Activated CD8-positive, alpha-beta T cell treated with anti-CD3 and anti-CD28 coated beads, Interleukin-2, amount 10 ng/mL, durations not matched to agents 7 days and 5 days (primary cell): ENCODE data around the gene TMEM132A. TPM values are rescaled to one million over a fixed set of nuclear protein-coding genes. Genes with fewer than 3 reads are reported as not detected.
"Not testable (repeated sequence)": the region's sequence is repeated elsewhere in the genome, so short reads cannot be mapped to it uniquely, and the experiment has no call there.

Source experiments
- ATAC-seq: fragments of 150-1000 bp; cut with Tn5 transposase; one replicate; pipeline ENCODE4 v1.10.0; 2021; ENCODE audit warnings: moderate library complexity
- CTCF ChIA-PET: fragments of 350-600 bp; sonication (Branson Sonifier 250); formaldehyde crosslinking; loops from one replicate; lab custom pipeline; 2021; ENCODE audit warnings: antibody characterized with exemption; lab: Charles Lee
- POLR2A ChIA-PET: fragments of 350-600 bp; sonication (Branson Sonifier 250); formaldehyde crosslinking; loops from one replicate; lab custom pipeline; 2021; ENCODE audit warnings: antibody characterized with exemption; lab: Charles Lee
- DNase-seq: peaks from one replicate; pipeline ENCODE4 v3.0.0-alpha.2; 2020
- H3K27ac Mint-ChIP-seq: one replicate; pipeline ENCODE4 v1.8.0; 2021; ENCODE audit warnings: mild to moderate bottlenecking, mixed read lengths
- H3K27me3 Mint-ChIP-seq: one replicate; pipeline ENCODE4 v1.8.0; 2021; ENCODE audit warnings: low read depth, mixed read lengths
- H3K36me3 Mint-ChIP-seq: one replicate; pipeline ENCODE4 v1.8.0; 2021; ENCODE audit warnings: low read depth, mixed read lengths
- H3K4me1 Mint-ChIP-seq: one replicate; pipeline ENCODE4 v1.8.0; 2021; ENCODE audit warnings: low read depth, mixed read lengths
- H3K4me3 Mint-ChIP-seq: one replicate; pipeline ENCODE4 v1.8.0; 2021; ENCODE audit warnings: mild to moderate bottlenecking, mixed read lengths
- H3K9me3 Mint-ChIP-seq: one replicate; pipeline ENCODE4 v1.8.0; 2022; ENCODE audit warnings: mixed read lengths; ENCODE audit not compliant: insufficient read depth
- total RNA-seq, 2 experiments: library from RNA; stranded (reverse); gene quantifications; one replicate each; pipeline ENCODE4 v1.2.3, GENCODE V29; 2021

TMEM132A gene
- total RNA-seq, 2 experiments from 2014 or later = 0.37 to 0.47 TPM

DNA sequence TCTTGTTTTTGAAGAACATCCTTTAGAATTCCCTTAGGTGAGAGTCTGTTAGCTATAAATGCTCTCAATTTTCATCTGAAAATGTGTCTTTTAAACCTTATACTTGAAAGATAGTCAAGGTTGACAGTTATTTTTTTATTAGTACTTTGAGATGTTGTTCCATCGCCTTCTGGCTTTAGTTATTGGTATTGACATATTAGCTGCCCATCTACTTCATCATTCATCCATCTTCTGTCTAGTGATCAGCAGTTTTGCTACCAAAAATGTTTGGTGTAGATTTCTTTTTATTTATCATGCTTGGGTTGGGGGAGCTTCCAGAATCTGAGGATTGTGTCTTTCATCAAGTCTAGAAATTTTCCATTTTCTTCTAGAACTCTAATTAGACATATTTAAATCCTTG lies 44.0 kb downstream of the TMEM132A start:
- ATAC-seq (no peak), DNase-seq (no peak)
- ChIA-PET POLR2A (interaction anchor here (0.5 kb wide), 1 partner anchor 97 kb away, joined by 3 read pairs; no protein-coding TSS in a partner anchor), CTCF (interaction anchor here (1.1 to 3.1 kb wide), 9 partner anchors 10 to 220 kb away, joined by 3 to 22 read pairs (median 5); no protein-coding TSS in a partner anchor)
- H3K4me1 Mint-ChIP-seq = peaks cover 20% of the 10 kb centered on the region
- H3K4me3 Mint-ChIP-seq = no peak overlapping the region
- peaks cover 6% of the 10 kb centered on the region for H3K9me3 Mint-ChIP-seq
- H3K27ac Mint-ChIP-seq = no peak overlapping the region
- peaks cover 15% of the 10 kb centered on the region for H3K36me3 Mint-ChIP-seq
- H3K27me3 Mint-ChIP-seq = peaks cover 9% of the 10 kb centered on the region

- peaks cover 9% of the 10 kb centered on the region for H3K27me3 Mint-ChIP-seq
- DNase-seq = peak; percentile 87
- H3K27ac Mint-ChIP-seq = peak overlapping the region; percentile 47
- peaks cover 6% of the 10 kb centered on the region for H3K9me3 Mint-ChIP-seq
- H3K36me3 Mint-ChIP-seq = peaks cover 33% of the 10 kb centered on the region
- peaks cover 29% of the 10 kb centered on the region for H3K4me1 Mint-ChIP-seq
- ChIA-PET POLR2A (interaction anchor here (0.5 to 2.8 kb wide), 6 partner anchors 8 to 169 kb away, joined by 3 to 9 read pairs (median 3); no protein-coding TSS in a partner anchor), CTCF (interaction anchor here (0.6 to 3.4 kb wide), 34 partner anchors 8 to 366 kb away, joined by 3 to 25 read pairs (median 4); partner anchors contain the start of genes CD5 and TMEM109)
- peak; percentile 54 for ATAC-seq
- peak overlapping the region; percentile 3 for H3K4me3 Mint-ChIP-seq
Observed at GRCh38 chr11:60970369-60970774, 46.1 kb downstream of the TMEM132A start.

GRCh38 chr11:60970890-60971289 lies 46.6 kb downstream of the TMEM132A start:
- ATAC-seq (no peak), DNase-seq (no peak)
- peaks cover 6% of the 10 kb centered on the region for H3K9me3 Mint-ChIP-seq
- POLR2A ChIA-PET = interaction anchor here (0.5 to 2.8 kb wide), 12 partner anchors 11 to 169 kb away, joined by 3 to 9 read pairs (median 3); no protein-coding TSS in a partner anchor
- peaks cover 5% of the 10 kb centered on the region for H3K27me3 Mint-ChIP-seq
- peaks cover 35% of the 10 kb centered on the region for H3K36me3 Mint-ChIP-seq
- peak overlapping the region; percentile 85 for H3K4me3 Mint-ChIP-seq
- peak overlapping the region; percentile 93 for H3K27ac Mint-ChIP-seq
- peaks cover 32% of the 10 kb centered on the region for H3K4me1 Mint-ChIP-seq
- CTCF ChIA-PET = interaction anchor here (0.8 to 3.4 kb wide), 24 partner anchors 8 to 365 kb away, joined by 3 to 25 read pairs (median 5); no protein-coding TSS in a partner anchor

GRCh38 chr11:60971520-60971919 lies 47.3 kb downstream of the TMEM132A start, which contains the start of gene CD6:
TSS of gene CD6 (plus strand) at chr11:60971680. CDS start at chr11:60971866, 186 bp downstream.
- Mint-ChIP-seq H3K9me3 (peaks cover 6% of the 10 kb centered on the region), H3K27me3 (peaks cover 5% of the 10 kb centered on the region), H3K27ac (peak within 1 kb of the TSS; percentile 93), H3K4me1 (peaks cover 38% of the 10 kb centered on the region), H3K4me3 (peak within 1 kb of the TSS; percentile 85), H3K36me3 (peaks cover 40% of the 10 kb centered on the region)
- ChIA-PET CTCF (interaction anchor here (0.8 to 3.4 kb wide), 15 partner anchors 9 to 365 kb away, joined by 3 to 25 read pairs (median 5); no protein-coding TSS in a partner anchor), POLR2A (interaction anchor here (0.6 to 2.8 kb wide), 11 partner anchors 10 to 159 kb away, joined by 3 to 9 read pairs (median 3); no protein-coding TSS in a partner anchor)
- DNase-seq = peak; percentile 85
- peak; percentile 75 for ATAC-seq

GRCh38 chr11:60972182-60973030 lies 48.1 kb downstream of the TMEM132A start:
- peak; percentile 56 for DNase-seq
- CTCF ChIA-PET = interaction anchor here (0.7 to 3.4 kb wide), 7 partner anchors 51 to 215 kb away, joined by 3 to 25 read pairs (median 6); partner anchors contain the start of gene CD5
- H3K27ac Mint-ChIP-seq = peak overlapping the region; percentile 93
- ATAC-seq = peak; percentile 40
- H3K4me1 Mint-ChIP-seq = peaks cover 46% of the 10 kb centered on the region
- H3K4me3 Mint-ChIP-seq = peak overlapping the region; percentile 85
- POLR2A ChIA-PET = interaction anchor here (0.7 to 2.8 kb wide), 4 partner anchors 21 to 148 kb away, joined by 3 to 9 read pairs (median 6); no protein-coding TSS in a partner anchor
- peaks cover 49% of the 10 kb centered on the region for H3K36me3 Mint-ChIP-seq
- peaks cover 6% of the 10 kb centered on the region for H3K9me3 Mint-ChIP-seq
- peaks cover 5% of the 10 kb centered on the region for H3K27me3 Mint-ChIP-seq

DNA sequence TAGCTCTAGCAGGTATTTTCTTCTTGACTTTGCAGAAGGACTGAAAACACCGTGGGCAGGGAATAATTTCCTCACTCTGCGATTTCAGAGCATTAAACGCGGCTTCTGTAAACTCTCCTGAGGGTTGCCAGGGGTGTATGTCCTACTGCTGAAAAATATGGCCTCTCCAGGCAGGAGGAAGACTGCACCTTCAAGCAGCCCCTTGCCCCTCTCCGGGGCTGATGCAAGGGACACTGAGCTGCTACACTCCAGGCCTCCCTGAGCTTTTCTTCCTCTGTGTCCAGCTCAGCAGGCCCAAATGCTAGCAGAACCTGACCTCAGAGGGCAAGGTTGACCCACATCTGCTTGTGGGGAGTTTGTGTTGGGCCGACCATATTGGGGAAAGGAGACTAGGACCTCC lies 49.4 kb downstream of the TMEM132A start:
- ATAC-seq = no peak
- Mint-ChIP-seq H3K4me1 (peaks cover 59% of the 10 kb centered on the region), H3K27me3 (no peaks in the 10 kb centered on the region), H3K9me3 (no peaks in the 10 kb centered on the region), H3K27ac (peak overlapping the region; percentile 93), H3K36me3 (peaks cover 57% of the 10 kb centered on the region), H3K4me3 (peak overlapping the region; percentile 85)
- no peak for DNase-seq
- POLR2A ChIA-PET = interaction anchor here (0.7 to 1.8 kb wide), 3 partner anchors 19 to 87 kb away, joined by 3 to 6 read pairs (median 3); no protein-coding TSS in a partner anchor
- CTCF ChIA-PET = interaction anchor here (1.0 to 1.1 kb wide), 2 partner anchors 49 to 58 kb away, joined by 3 read pairs; no protein-coding TSS in a partner anchor

- H3K27ac Mint-ChIP-seq = peak overlapping the region; percentile 93
- peaks cover 65% of the 10 kb centered on the region for H3K4me1 Mint-ChIP-seq
- peak overlapping the region; percentile 85 for H3K4me3 Mint-ChIP-seq
- ChIA-PET POLR2A (interaction anchor here (0.7 to 1.8 kb wide), 4 partner anchors 18 to 86 kb away, joined by 3 to 6 read pairs (median 4); no protein-coding TSS in a partner anchor), CTCF (interaction anchor here (1.0 to 1.1 kb wide), 2 partner anchors 49 to 59 kb away, joined by 3 read pairs; no protein-coding TSS in a partner anchor)
- not testable (repeated sequence) for DNase-seq, H3K27me3 Mint-ChIP-seq, ATAC-seq, H3K9me3 Mint-ChIP-seq
- H3K36me3 Mint-ChIP-seq = peaks cover 61% of the 10 kb centered on the region
Observed at GRCh38 chr11:60974316-60974715, 50.1 kb downstream of the TMEM132A start.

GRCh38 chr11:60974726-60975125 lies 50.5 kb downstream of the TMEM132A start:
- Mint-ChIP-seq H3K27ac (peak overlapping the region; percentile 93), H3K4me3 (peak overlapping the region; percentile 85), H3K27me3 (no peaks in the 10 kb centered on the region), H3K9me3 (no peaks in the 10 kb centered on the region), H3K4me1 (peaks cover 66% of the 10 kb centered on the region), H3K36me3 (peaks cover 62% of the 10 kb centered on the region)
- ChIA-PET POLR2A (interaction anchor here (0.7 to 1.8 kb wide), 4 partner anchors 18 to 137 kb away, joined by 3 to 6 read pairs (median 4); no protein-coding TSS in a partner anchor), CTCF (interaction anchor here (1.0 to 1.1 kb wide), 2 partner anchors 48 to 59 kb away, joined by 3 read pairs; no protein-coding TSS in a partner anchor)
- DNase-seq = no peak
- no peak for ATAC-seq

- H3K27ac Mint-ChIP-seq = peak overlapping the region; percentile 94
- H3K36me3 Mint-ChIP-seq = peaks cover 81% of the 10 kb centered on the region
- ATAC-seq (no peak), DNase-seq (no peak)
- H3K4me1 Mint-ChIP-seq = peaks cover 74% of the 10 kb centered on the region
- H3K27me3 Mint-ChIP-seq = no peaks in the 10 kb centered on the region
- POLR2A ChIA-PET = interaction anchor here (1.0 to 2.7 kb wide), 4 partner anchors 28 to 104 kb away, joined by 3 to 8 read pairs (median 4); no protein-coding TSS in a partner anchor
- H3K9me3 Mint-ChIP-seq = no peaks in the 10 kb centered on the region
- CTCF ChIA-PET = interaction anchor here (0.9 to 4.0 kb wide), 5 partner anchors 8 to 282 kb away, joined by 3 to 22 read pairs (median 5); no protein-coding TSS in a partner anchor
- peak overlapping the region; percentile 63 for H3K4me3 Mint-ChIP-seq
Observed at GRCh38 chr11:60977224-60977623, 53.0 kb downstream of the TMEM132A start.

DNA sequence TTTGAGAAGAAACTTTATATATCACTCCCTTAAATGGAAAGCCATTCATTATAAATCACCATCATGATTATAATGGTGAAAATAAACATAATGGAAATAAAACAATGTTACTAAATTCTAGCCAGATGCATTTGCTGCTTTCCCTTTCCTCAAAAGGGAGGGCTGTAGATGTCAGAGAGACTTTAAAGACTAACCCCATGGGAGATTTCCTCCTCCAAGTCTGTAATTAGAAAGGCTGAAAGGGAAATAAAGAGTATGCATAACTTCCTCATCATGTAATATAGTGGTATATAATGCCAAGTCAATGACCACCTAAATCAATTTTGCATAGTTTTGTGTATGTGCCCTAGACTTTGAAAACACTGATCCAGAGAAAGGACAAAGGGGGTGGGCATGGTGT lies 53.6 kb downstream of the TMEM132A start:
- H3K9me3 Mint-ChIP-seq = no peaks in the 10 kb centered on the region
- POLR2A ChIA-PET = interaction anchor here (1.1 to 2.7 kb wide), 3 partner anchors 27 to 64 kb away, joined by 3 to 8 read pairs (median 5); no protein-coding TSS in a partner anchor
- peak overlapping the region; percentile 63 for H3K4me3 Mint-ChIP-seq
- H3K27ac Mint-ChIP-seq = peak overlapping the region; percentile 94
- peaks cover 80% of the 10 kb centered on the region for H3K36me3 Mint-ChIP-seq
- ATAC-seq (no peak), DNase-seq (no peak)
- peaks cover 81% of the 10 kb centered on the region for H3K4me1 Mint-ChIP-seq
- no peaks in the 10 kb centered on the region for H3K27me3 Mint-ChIP-seq
- CTCF ChIA-PET = interaction anchor here (1.1 to 4.0 kb wide), 5 partner anchors 9 to 281 kb away, joined by 3 to 22 read pairs (median 5); partner anchors contain the start of gene CD5
